Occipital lobe (tissue), 2 donors: ENCODE results near the gene TECPR2. TPM values are rescaled to one million over a fixed set of nuclear protein-coding genes. Genes with fewer than 3 reads are reported as not detected.

Source experiments
- DNase-seq: peaks from one replicate; lab custom pipeline; 2025; lab: John Stamatoyannopoulos, UW
- total RNA-seq: library from RNA; depleted of rRNA; stranded (reverse); fragments of >200 nt; gene quantifications from one replicate; pipeline ENCODE4 v1.2.3, GENCODE V29; 2014

TECPR2 gene
- total RNA-seq, 1 donor from 2014 or later: 15.9 TPM

GRCh38 chr14:102374264-102374663, 11.5 kb downstream of the TECPR2 start:
- DNase-seq: no peak

- DNase-seq: no peak
Observed at GRCh38 chr14:102375119-102375518, 12.4 kb downstream of the TECPR2 start.

- DNase-seq: no peak
Observed at GRCh38 chr14:102377696-102378095, 15.0 kb downstream of the TECPR2 start.

- DNase-seq: no peak
Observed at GRCh38 chr14:102378830-102379229, 16.1 kb downstream of the TECPR2 start.

- DNase-seq: no peak
Observed at GRCh38 chr14:102387086-102387485, 24.3 kb downstream of the TECPR2 start.

GRCh38 chr14:102389246-102389645, 26.5 kb downstream of the TECPR2 start:
- DNase-seq: no peak

- no peak for DNase-seq
Observed at GRCh38 chr14:102390064-102390855, 27.5 kb downstream of the TECPR2 start.

- DNase-seq: no peak
Observed at GRCh38 chr14:102392506-102392905, 29.8 kb downstream of the TECPR2 start.

GRCh38 chr14:102394717-102395375, 32.1 kb downstream of the TECPR2 start:
- no peak for DNase-seq

- no peak for DNase-seq
Observed at GRCh38 chr14:102396521-102396920, 33.8 kb downstream of the TECPR2 start.

GRCh38 chr14:102403028-102403427, 40.3 kb downstream of the TECPR2 start:
- DNase-seq: no peak

GRCh38 chr14:102407258-102407657, 44.5 kb downstream of the TECPR2 start:
- no peak for DNase-seq

- no peak for DNase-seq
Observed at GRCh38 chr14:102408724-102409123, 46.0 kb downstream of the TECPR2 start.

- peak; percentile 80 for DNase-seq
Observed at GRCh38 chr14:102415671-102416070, 52.9 kb downstream of the TECPR2 start.

GRCh38 chr14:102417001-102417431, 54.3 kb downstream of the TECPR2 start:
- DNase-seq: no peak

GRCh38 chr14:102417646-102418045, 54.9 kb downstream of the TECPR2 start:
- no peak for DNase-seq

- no peak for DNase-seq
Observed at GRCh38 chr14:102418169-102418852, 55.6 kb downstream of the TECPR2 start.

- DNase-seq: peak; percentile 74
Observed at GRCh38 chr14:102418853-102419240, 56.1 kb downstream of the TECPR2 start.

- no peak for DNase-seq
Observed at GRCh38 chr14:102419276-102419675, 56.5 kb downstream of the TECPR2 start.

GRCh38 chr14:102419716-102420115, 57.0 kb downstream of the TECPR2 start:
- DNase-seq: no peak

- DNase-seq: no peak
Observed at GRCh38 chr14:102421411-102422057, 58.8 kb downstream of the TECPR2 start.

- no peak for DNase-seq
Observed at GRCh38 chr14:102424520-102424919, 61.8 kb downstream of the TECPR2 start.
